ENCODE data around the gene MAP3K3.

MAP3K3 gene

DNA sequence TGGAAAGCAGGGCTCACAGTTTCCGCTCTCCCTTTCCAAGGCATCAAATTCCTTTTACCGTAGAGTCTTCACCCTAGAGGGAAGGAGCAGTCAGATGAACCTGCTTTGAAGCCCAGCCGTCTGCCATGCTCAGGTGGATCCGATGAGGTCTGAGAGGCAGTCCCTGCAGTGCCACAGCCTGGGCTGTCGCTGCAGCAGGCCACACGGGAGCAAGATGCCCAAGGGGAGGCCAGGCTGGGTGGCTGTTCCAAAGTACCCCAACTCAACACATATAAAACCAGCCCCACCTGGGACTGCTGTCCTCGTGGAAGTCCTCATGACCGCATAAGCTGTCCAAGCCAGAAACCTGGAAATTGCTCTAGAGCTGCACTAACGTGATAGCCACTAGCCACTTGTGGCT is 82.6 kb downstream of the MAP3K3 start:
- H3K4me3 ChIP-seq (replicated peaks; ENCODE audit: low read depth, low read length), result no peak overlapping the region
- TF ChIP-seq CTCF (IDR thresholded peaks at IDR 0.05; ENCODE audit: insufficient read depth, low read length, poor library complexity, severe bottlenecking), result no peak
- H3K36me3 ChIP-seq (ENCODE audit: control insufficient read depth, insufficient read depth, low read length), result peaks cover 26% of the 10 kb centered on the region
- DNase-seq (ENCODE audit: extremely low read depth, insufficient read length), result no peak
- H3K27me3 ChIP-seq (replicated peaks; ENCODE audit: control insufficient read depth, insufficient read depth, low read length), result no peaks in the 10 kb centered on the region

- peaks cover 31% of the 10 kb centered on the region for H3K36me3 ChIP-seq (ENCODE audit: control insufficient read depth, insufficient read depth, low read length)
- TF ChIP-seq CTCF (IDR thresholded peaks at IDR 0.05; ENCODE audit: insufficient read depth, low read length, poor library complexity, severe bottlenecking), result no peak
- DNase-seq (ENCODE audit: extremely low read depth, insufficient read length), result no peak
- H3K27me3 ChIP-seq (replicated peaks; ENCODE audit: control insufficient read depth, insufficient read depth, low read length), result no peaks in the 10 kb centered on the region
- no peak overlapping the region for H3K4me3 ChIP-seq (replicated peaks; ENCODE audit: low read depth, low read length)
These were observed 83.4 kb downstream of the MAP3K3 start for GRCh38 chr17:63705657-63706056.

DNA sequence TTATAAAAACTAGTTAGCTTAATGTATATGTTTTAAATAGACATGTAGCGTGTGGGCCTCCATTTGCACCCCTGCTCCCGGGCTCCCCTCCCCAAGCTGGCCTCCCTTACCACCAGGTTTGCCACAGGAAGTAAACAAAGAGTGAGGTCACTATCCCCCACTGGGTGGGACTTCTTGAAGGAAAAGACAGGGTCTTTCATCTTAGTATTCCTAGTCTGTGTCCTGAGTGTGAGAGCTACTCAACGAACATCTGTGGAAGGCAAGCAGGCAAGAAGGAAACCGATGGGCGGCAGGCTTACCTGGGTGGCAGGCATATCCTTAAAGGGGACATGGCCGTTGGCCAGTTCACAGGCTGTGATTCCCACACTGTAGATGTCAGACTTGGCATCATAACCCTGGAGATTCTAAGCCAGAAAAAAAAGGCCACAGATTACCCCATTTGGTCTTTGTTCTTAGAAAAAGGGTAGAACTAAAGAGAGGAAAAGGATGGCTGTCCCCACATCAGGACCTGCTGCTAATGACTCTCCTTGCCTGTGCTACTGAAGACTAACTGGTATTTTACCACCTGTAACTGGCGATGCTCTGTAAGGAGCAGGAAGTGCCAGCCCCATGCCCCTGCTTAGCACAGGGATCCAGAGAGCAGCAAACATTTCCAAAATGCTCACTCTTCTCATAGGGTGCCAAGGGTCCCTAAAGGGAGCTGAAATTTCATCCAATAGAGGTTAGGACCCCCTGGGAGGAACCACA is 84.3 kb downstream of the MAP3K3 start:
- H3K27me3 ChIP-seq (replicated peaks; ENCODE audit: control insufficient read depth, insufficient read depth, low read length), result no peaks in the 10 kb centered on the region
- no peak overlapping the region for H3K4me3 ChIP-seq (replicated peaks; ENCODE audit: low read depth, low read length)
- peaks cover 34% of the 10 kb centered on the region for H3K36me3 ChIP-seq (ENCODE audit: control insufficient read depth, insufficient read depth, low read length)
- no peak for TF ChIP-seq CTCF (IDR thresholded peaks at IDR 0.05; ENCODE audit: insufficient read depth, low read length, poor library complexity, severe bottlenecking)
- no peak for DNase-seq (ENCODE audit: extremely low read depth, insufficient read length)

DNA sequence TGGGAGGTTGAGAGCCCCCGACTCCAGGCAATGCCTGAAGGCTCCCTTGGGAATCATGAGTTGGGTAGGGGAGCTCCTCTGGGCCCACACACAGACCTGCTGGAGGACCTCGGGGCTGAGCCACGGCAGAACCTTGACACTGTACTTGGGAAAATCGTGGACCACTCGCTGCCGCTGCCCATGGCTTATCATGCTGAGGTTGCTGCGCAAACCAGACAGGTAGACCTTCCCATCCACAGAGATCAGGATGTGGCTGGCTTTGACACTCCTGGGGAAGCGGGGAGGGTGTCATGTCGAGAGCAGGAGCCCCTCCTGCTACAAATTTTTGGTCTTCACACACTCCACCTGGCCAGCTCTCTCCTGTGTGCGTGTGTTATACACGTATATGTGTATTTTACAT is 84.9 kb downstream of the MAP3K3 start:
- Histone ChIP-seq H3K36me3 (ENCODE audit: control insufficient read depth, insufficient read depth, low read length) (peaks cover 39% of the 10 kb centered on the region), H3K27me3 (replicated peaks; ENCODE audit: control insufficient read depth, insufficient read depth, low read length) (no peaks in the 10 kb centered on the region), H3K4me3 (replicated peaks; ENCODE audit: low read depth, low read length) (no peak overlapping the region)
- no peak for TF ChIP-seq CTCF (IDR thresholded peaks at IDR 0.05; ENCODE audit: insufficient read depth, low read length, poor library complexity, severe bottlenecking)
- DNase-seq (ENCODE audit: extremely low read depth, insufficient read length), result no peak

- DNase-seq (ENCODE audit: extremely low read depth, insufficient read length), result no peak
- H3K4me3 ChIP-seq (replicated peaks; ENCODE audit: low read depth, low read length), result no peak overlapping the region
- no peak for TF ChIP-seq CTCF (IDR thresholded peaks at IDR 0.05; ENCODE audit: insufficient read depth, low read length, poor library complexity, severe bottlenecking)
- peaks cover 34% of the 10 kb centered on the region for H3K36me3 ChIP-seq (ENCODE audit: control insufficient read depth, insufficient read depth, low read length)
- no peaks in the 10 kb centered on the region for H3K27me3 ChIP-seq (replicated peaks; ENCODE audit: control insufficient read depth, insufficient read depth, low read length)
These were observed 86.9 kb downstream of the MAP3K3 start for GRCh38 chr17:63709110-63709509.
